Retinal pigment epithelial cell (primary cell): ENCODE measurements around the gene NEDD8.

Source experiments
- DNase-seq: peaks from one replicate; pipeline ENCODE4 v3.0.0-alpha.2; 2010; ENCODE audit warnings: low read depth
- H3K4me3 ChIP-seq: 2 replicates; pipeline ENCODE4 v1.5.1; 2011; ENCODE audit warnings: mild to moderate bottlenecking, low read length, control low read depth, moderate library complexity
- CTCF ChIP-seq: conservative IDR thresholded peaks from 2 replicates; pipeline ENCODE4 v1.5.1; 2011; ENCODE audit warnings: low read depth, low read length, control low read depth, inconsistent platforms

Gene NEDD8

GRCh38 chr14:24277071-24277470 lies 44.9 kb upstream of the NEDD8 start:
- no peak for DNase-seq
- no peak overlapping the region for H3K4me3 ChIP-seq
- no peak for TF ChIP-seq CTCF

GRCh38 chr14:24274101-24274543 lies 42.0 kb upstream of the NEDD8 start:
- TF ChIP-seq CTCF, result no peak
- no peak overlapping the region for H3K4me3 ChIP-seq
- DNase-seq, result peak; percentile 89

GRCh38 chr14:24273422-24273998 lies 41.3 kb upstream of the NEDD8 start:
- H3K4me3 ChIP-seq, result no peak overlapping the region
- DNase-seq, result no peak
- peak; percentile 49 for TF ChIP-seq CTCF

GRCh38 chr14:24272467-24272866 lies 40.3 kb upstream of the NEDD8 start:
- no peak overlapping the region for H3K4me3 ChIP-seq
- TF ChIP-seq CTCF, result no peak
- no peak for DNase-seq

GRCh38 chr14:24271834-24272263 lies 39.7 kb upstream of the NEDD8 start:
- DNase-seq, result no peak
- peak overlapping the region; percentile 86 for H3K4me3 ChIP-seq
- TF ChIP-seq CTCF, result no peak

- peak within 1 kb of the TSS; percentile 86 for H3K4me3 ChIP-seq
- no peak for DNase-seq
- TF ChIP-seq CTCF, result peak; percentile 66
Measured at GRCh38 chr14:24271134-24271833, 39.1 kb upstream of the NEDD8 start, which contains the start of gene RABGGTA. RABGGTA (minus strand) TSS chr14:24271597; CDS start chr14:24271115, 482 bp downstream.
